ENCODE data around the gene SLC2A4. TPM values are rescaled to one million over a fixed set of nuclear protein-coding genes. Genes with fewer than 3 reads are reported as not detected.

Gene SLC2A4
- total RNA-seq, 1 donor from 2014 or later: 0.30 TPM

DNA sequence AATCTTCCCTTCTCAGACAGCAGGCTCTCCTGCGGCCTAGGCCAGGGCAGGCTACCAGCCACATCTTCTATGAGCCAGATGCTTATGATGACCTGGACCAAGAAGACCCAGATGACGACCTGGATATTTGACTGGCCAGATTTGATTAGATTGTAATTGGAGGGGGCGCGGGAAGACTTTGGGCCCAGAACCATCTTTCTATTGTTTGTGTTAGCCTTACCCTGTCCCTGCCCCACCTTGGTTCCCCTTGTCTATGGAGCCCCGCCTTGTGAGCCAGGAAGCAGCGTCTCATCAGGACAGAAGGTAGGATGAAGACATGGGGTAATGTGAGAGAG lies 22.0 kb upstream of the SLC2A4 start:
- TF ChIP-seq, protein P1, sequence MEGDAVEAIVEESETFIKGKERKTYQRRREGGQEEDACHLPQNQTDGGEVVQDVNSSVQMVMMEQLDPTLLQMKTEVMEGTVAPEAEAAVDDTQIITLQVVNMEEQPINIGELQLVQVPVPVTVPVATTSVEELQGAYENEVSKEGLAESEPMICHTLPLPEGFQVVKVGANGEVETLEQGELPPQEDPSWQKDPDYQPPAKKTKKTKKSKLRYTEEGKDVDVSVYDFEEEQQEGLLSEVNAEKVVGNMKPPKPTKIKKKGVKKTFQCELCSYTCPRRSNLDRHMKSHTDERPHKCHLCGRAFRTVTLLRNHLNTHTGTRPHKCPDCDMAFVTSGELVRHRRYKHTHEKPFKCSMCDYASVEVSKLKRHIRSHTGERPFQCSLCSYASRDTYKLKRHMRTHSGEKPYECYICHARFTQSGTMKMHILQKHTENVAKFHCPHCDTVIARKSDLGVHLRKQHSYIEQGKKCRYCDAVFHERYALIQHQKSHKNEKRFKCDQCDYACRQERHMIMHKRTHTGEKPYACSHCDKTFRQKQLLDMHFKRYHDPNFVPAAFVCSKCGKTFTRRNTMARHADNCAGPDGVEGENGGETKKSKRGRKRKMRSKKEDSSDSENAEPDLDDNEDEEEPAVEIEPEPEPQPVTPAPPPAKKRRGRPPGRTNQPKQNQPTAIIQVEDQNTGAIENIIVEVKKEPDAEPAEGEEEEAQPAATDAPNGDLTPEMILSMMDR (IDR thresholded peaks at IDR 0.05; ENCODE audit: insufficient read depth, low read depth, low read length): no peak
- no peak for TF ChIP-seq EZH2 (IDR thresholded peaks at IDR 0.05; ENCODE audit: insufficient read depth, low read length)
- H3K79me2 ChIP-seq (ENCODE audit: insufficient read depth, low read length): no peaks in the 10 kb centered on the region
- H3K4me1 ChIP-seq (ENCODE audit: insufficient read depth, low read length): peaks cover 12% of the 10 kb centered on the region
- H4K20me1 ChIP-seq (ENCODE audit: insufficient read depth, low read length): no peaks in the 10 kb centered on the region
- H3K4me3 Mint-ChIP-seq (ENCODE audit: unreplicated experiment): no peak overlapping the region
- FAIRE-seq: no peak
- peaks cover 14% of the 10 kb centered on the region for H3K27me3 Mint-ChIP-seq (ENCODE audit: low read depth, unreplicated experiment)
- H3K36me3 Mint-ChIP-seq (ENCODE audit: low read depth, unreplicated experiment): peaks cover 15% of the 10 kb centered on the region
- no peaks in the 10 kb centered on the region for H3K9me3 ChIP-seq (ENCODE audit: insufficient read depth, low read depth, low read length)
- no peaks in the 10 kb centered on the region for H3K9me3 Mint-ChIP-seq (ENCODE audit: unreplicated experiment)
- H3K4me1 Mint-ChIP-seq (ENCODE audit: low read depth, unreplicated experiment): no peaks in the 10 kb centered on the region
- DNase-seq (ENCODE audit: low read depth): no peak
- no peak overlapping the region for H3K9ac ChIP-seq (ENCODE audit: low read length)
- no peak overlapping the region for H3K4me2 ChIP-seq (ENCODE audit: low read length)
- H3K4me3 ChIP-seq (ENCODE audit: insufficient read depth, low read depth, low read length): no peak overlapping the region
- H2AFZ ChIP-seq (ENCODE audit: low read depth, low read length): no peak overlapping the region
- peaks cover 14% of the 10 kb centered on the region for H3K27me3 ChIP-seq (ENCODE audit: insufficient read depth, low read length)
- H3K27ac Mint-ChIP-seq (ENCODE audit: unreplicated experiment): no peak overlapping the region
- H3K36me3 ChIP-seq (ENCODE audit: insufficient read depth, low read length): peaks cover 5% of the 10 kb centered on the region
- no peak overlapping the region for H3K27ac ChIP-seq (ENCODE audit: low read depth, low read length)

GRCh38 chr17:7260151-7260550 lies 21.4 kb upstream of the SLC2A4 start:
- Mint-ChIP-seq H3K27me3 (ENCODE audit: low read depth, unreplicated experiment) (peaks cover 14% of the 10 kb centered on the region), H3K4me1 (ENCODE audit: low read depth, unreplicated experiment) (no peaks in the 10 kb centered on the region), H3K4me3 (ENCODE audit: unreplicated experiment) (peak overlapping the region; percentile 45), H3K9me3 (ENCODE audit: unreplicated experiment) (no peaks in the 10 kb centered on the region), H3K27ac (ENCODE audit: unreplicated experiment) (no peak overlapping the region), H3K36me3 (ENCODE audit: low read depth, unreplicated experiment) (peaks cover 13% of the 10 kb centered on the region)
- Histone ChIP-seq H3K9me3 (ENCODE audit: insufficient read depth, low read depth, low read length) (no peaks in the 10 kb centered on the region), H3K27me3 (ENCODE audit: insufficient read depth, low read length) (peaks cover 14% of the 10 kb centered on the region), H3K79me2 (ENCODE audit: insufficient read depth, low read length) (no peaks in the 10 kb centered on the region), H3K27ac (ENCODE audit: low read depth, low read length) (no peak overlapping the region), H3K4me2 (ENCODE audit: low read length) (no peak overlapping the region), H3K4me3 (ENCODE audit: insufficient read depth, low read depth, low read length) (no peak overlapping the region), H3K36me3 (ENCODE audit: insufficient read depth, low read length) (no peaks in the 10 kb centered on the region), H3K9ac (ENCODE audit: low read length) (no peak overlapping the region), H4K20me1 (ENCODE audit: insufficient read depth, low read length) (no peaks in the 10 kb centered on the region), H2AFZ (ENCODE audit: low read depth, low read length) (no peak overlapping the region), H3K4me1 (ENCODE audit: insufficient read depth, low read length) (peaks cover 12% of the 10 kb centered on the region)
- no peak for DNase-seq (ENCODE audit: low read depth)
- no peak for FAIRE-seq
- TF ChIP-seq, protein P1 (IDR thresholded peaks at IDR 0.05; ENCODE audit: insufficient read depth, low read depth, low read length): no peak
- TF ChIP-seq EZH2 (IDR thresholded peaks at IDR 0.05; ENCODE audit: insufficient read depth, low read length): no peak

DNA sequence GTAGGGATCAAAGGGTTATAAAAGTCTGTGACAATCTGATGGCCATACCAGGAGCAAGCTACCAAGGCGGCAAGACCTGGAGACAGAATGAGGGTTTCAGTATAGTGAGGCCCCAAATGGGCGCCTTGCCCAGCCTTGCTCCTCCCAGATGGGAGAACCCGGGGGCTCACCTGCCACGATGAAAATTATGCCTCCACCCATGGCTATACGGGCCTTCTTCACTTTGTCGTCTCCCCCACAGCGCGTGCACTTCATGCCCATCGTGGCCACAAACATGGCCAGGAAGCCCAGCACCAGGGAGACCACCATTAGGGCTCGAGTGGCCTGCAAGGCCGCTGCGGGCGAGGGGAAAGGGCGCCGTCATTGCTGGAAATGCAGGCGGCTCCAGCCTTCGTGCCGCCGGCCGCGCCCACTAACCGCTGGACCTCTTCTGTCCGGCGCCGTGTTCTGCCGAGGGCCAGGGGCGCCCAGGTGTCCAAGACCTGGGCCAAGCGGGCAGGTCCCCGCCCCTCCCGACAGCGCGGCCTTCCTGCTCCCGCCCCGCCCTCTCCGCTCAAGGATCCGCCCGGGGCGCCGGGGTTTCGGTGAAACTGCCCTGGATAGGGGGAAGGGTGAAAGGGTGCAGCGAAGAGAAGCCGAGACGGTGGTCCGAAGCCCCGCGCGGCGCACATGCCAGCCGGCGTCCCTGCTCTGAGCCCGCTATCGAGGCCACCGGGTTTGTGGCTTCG lies 20.7 kb upstream of the SLC2A4 start:
- H3K79me2 ChIP-seq (ENCODE audit: insufficient read depth, low read length): no peaks in the 10 kb centered on the region
- H3K9me3 ChIP-seq (ENCODE audit: insufficient read depth, low read depth, low read length): no peaks in the 10 kb centered on the region
- peak overlapping the region; percentile 41 for H2AFZ ChIP-seq (ENCODE audit: low read depth, low read length)
- DNase-seq (ENCODE audit: low read depth) (no peak), FAIRE-seq (no peak)
- H3K27me3 Mint-ChIP-seq (ENCODE audit: low read depth, unreplicated experiment): peaks cover 14% of the 10 kb centered on the region
- H3K4me3 Mint-ChIP-seq (ENCODE audit: unreplicated experiment): no peak overlapping the region
- peaks cover 14% of the 10 kb centered on the region for H3K27me3 ChIP-seq (ENCODE audit: insufficient read depth, low read length)
- TF ChIP-seq, protein P1 (IDR thresholded peaks at IDR 0.05; ENCODE audit: insufficient read depth, low read depth, low read length): no peak
- TF ChIP-seq EZH2 (IDR thresholded peaks at IDR 0.05; ENCODE audit: insufficient read depth, low read length): no peak
- no peak overlapping the region for H3K27ac Mint-ChIP-seq (ENCODE audit: unreplicated experiment)
- H4K20me1 ChIP-seq (ENCODE audit: insufficient read depth, low read length): no peaks in the 10 kb centered on the region
- H3K36me3 Mint-ChIP-seq (ENCODE audit: low read depth, unreplicated experiment): peaks cover 13% of the 10 kb centered on the region
- H3K9me3 Mint-ChIP-seq (ENCODE audit: unreplicated experiment): no peaks in the 10 kb centered on the region
- peaks cover 12% of the 10 kb centered on the region for H3K4me1 ChIP-seq (ENCODE audit: insufficient read depth, low read length)
- H3K4me3 ChIP-seq (ENCODE audit: insufficient read depth, low read depth, low read length): peak overlapping the region; percentile 28
- H3K27ac ChIP-seq (ENCODE audit: low read depth, low read length): no peak overlapping the region
- peak overlapping the region; percentile 80 for H3K4me2 ChIP-seq (ENCODE audit: low read length)
- H3K9ac ChIP-seq (ENCODE audit: low read length): peak overlapping the region; percentile 23
- H3K4me1 Mint-ChIP-seq (ENCODE audit: low read depth, unreplicated experiment): no peaks in the 10 kb centered on the region
- no peaks in the 10 kb centered on the region for H3K36me3 ChIP-seq (ENCODE audit: insufficient read depth, low read length)

Data from astrocyte (in vitro differentiated cells and primary cell).